GM12878 (cell line): ENCODE measurements around the gene SPATA24.

Experiments
- CTCF ChIP-seq, 3 experiments: IDR thresholded peaks in 2 of 3; conservative IDR thresholded peaks in 1 of 3; 2 replicates each; pipeline ENCODE4 v1.5.1; 2011; ENCODE audit warnings: low read depth in 3 of 3, low read length in 3 of 3, mild to moderate bottlenecking in 3 of 3, control low read depth in 2 of 3, moderate library complexity in 2 of 3, inconsistent platforms in 1 of 3, mixed read lengths in 1 of 3; ENCODE audit not compliant: control insufficient read depth in 2 of 3, insufficient read depth in 1 of 3; ENCODE audit errors: extremely low read depth in 1 of 3
- NKRF ChIP-seq: fragments of 450-650 bp; conservative IDR thresholded peaks from 2 replicates; pipeline ENCODE4 v1.6.1; 2017; ENCODE audit warnings: mild to moderate bottlenecking, moderate library complexity
- POLR2AphosphoS2 ChIP-seq: IDR thresholded peaks from 2 replicates; pipeline ENCODE4 v1.6.1; 2011; ENCODE audit warnings: low read depth, mild to moderate bottlenecking, low read length, improper control_type of control experiment, moderate library complexity
- REST ChIP-seq: IDR thresholded peaks from 2 replicates; pipeline ENCODE4 v1.6.1; 2012; ENCODE audit warnings: mild to moderate bottlenecking, low read depth, low read length

DNA sequence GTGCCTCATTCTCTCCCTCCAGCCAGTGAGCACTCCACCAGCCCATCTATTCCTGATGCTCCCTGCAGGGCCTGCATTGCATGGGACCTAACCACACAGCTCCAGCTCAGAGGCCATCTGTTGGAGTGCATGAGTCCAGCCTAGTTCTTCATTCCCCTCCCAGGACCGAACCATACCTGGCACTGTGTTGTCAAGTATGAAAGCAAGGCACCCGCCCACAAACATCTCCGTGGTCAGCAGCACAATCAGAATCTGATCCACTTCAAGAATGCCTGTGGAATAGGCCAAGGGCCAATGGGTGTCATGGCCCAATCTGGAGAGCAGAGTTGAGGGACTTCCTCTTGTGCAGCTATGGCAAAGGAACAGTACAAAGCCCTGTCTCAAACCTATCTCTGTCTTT lies 26.7 kb downstream of the SPATA24 start:
- TF ChIP-seq REST, result no peak
- TF ChIP-seq CTCF (IDR thresholded peaks at IDR 0.05 in 2 of 3, conservative IDR thresholded peaks at IDR 0.05 in 1 of 3; ENCODE audit: control insufficient read depth in 2 of 3, extremely low read depth in 1 of 3, insufficient read depth in 1 of 3, low read depth in 3 of 3, low read length in 3 of 3), result no peak
- TF ChIP-seq NKRF, result no peak
- no peak for TF ChIP-seq POLR2AphosphoS2
